IMR-90 (cell line): ENCODE measurements around the gene HSP90B1. TPM values are rescaled to one million over a fixed set of nuclear protein-coding genes. Genes with fewer than 3 reads are reported as not detected.

Experiments used
- ATAC-seq: fragments of 200-7000 bp; cut with Tn5 transposase; 2 replicates; pipeline ENCODE4 v1.9.1; 2020; ENCODE audit warnings: low read depth, mild to moderate bottlenecking, moderate library complexity
- BruUV-seq: library from RNA; stranded (reverse); fragments of 400-500 nt; replicated peaks from 2 replicates; lab custom pipeline; 2021; lab: Mats Ljungman, UMichigan
- CTCF ChIA-PET: fragments of 300-600 bp; formaldehyde crosslinking; extraction: SDS; loops from one replicate; lab custom pipeline; 2021; ENCODE audit warnings: antibody characterized with exemption; lab: Yijun Ruan, JAX
- POLR2A ChIA-PET: fragments of 300-600 bp; sonication (Branson Sonifier 250); formaldehyde crosslinking; loops from one replicate; lab custom pipeline; 2022; ENCODE audit warnings: antibody characterized with exemption; ENCODE audit not compliant: unreplicated experiment; lab: Charles Lee
- DNase-seq: peaks from one replicate; pipeline ENCODE4 v3.0.0; 2013
- H2AFZ ChIP-seq: replicated peaks from 2 replicates; pipeline ENCODE3; 2013; ENCODE audit warnings: low read length, mild to moderate bottlenecking; ENCODE audit not compliant: poor library complexity
- H2AK5ac ChIP-seq: 2 replicates; pipeline ENCODE4 v1.6.1; 2013; ENCODE audit warnings: low read depth, low read length, inconsistent platforms
- H2AK9ac ChIP-seq: replicated peaks from 2 replicates; pipeline ENCODE3; 2013; ENCODE audit warnings: mild to moderate bottlenecking, low read depth, low read length, moderate library complexity; ENCODE audit not compliant: poor library complexity
- H2BK120ac ChIP-seq: 2 replicates; pipeline ENCODE4 v1.6.1; 2013; ENCODE audit warnings: low read depth, low read length, inconsistent platforms
- H2BK15ac ChIP-seq: 3 replicates; pipeline ENCODE4 v1.6.1; 2013; ENCODE audit warnings: low read depth, low read length, inconsistent platforms
- H2BK20ac ChIP-seq: 2 replicates; pipeline ENCODE4 v1.6.1; 2013; ENCODE audit warnings: low read depth, mild to moderate bottlenecking, inconsistent platforms, low read length, moderate library complexity
- H2BK5ac ChIP-seq: 2 replicates; pipeline ENCODE4 v1.6.1; 2013; ENCODE audit warnings: mild to moderate bottlenecking, low read depth, low read length, inconsistent platforms; ENCODE audit not compliant: poor library complexity, severe bottlenecking
- H3K14ac ChIP-seq: replicated peaks from 2 replicates; pipeline ENCODE4 v1.6.1; 2013; ENCODE audit warnings: low read depth, low read length, inconsistent platforms
- H3K18ac ChIP-seq: 2 replicates; pipeline ENCODE4 v1.6.1; 2013; ENCODE audit warnings: low read depth, low read length, control low read depth
- H3K23ac ChIP-seq: 2 replicates; pipeline ENCODE4 v1.6.1; 2013; ENCODE audit warnings: low read depth, low read length, inconsistent platforms
- H3K27ac ChIP-seq: 2 replicates; pipeline ENCODE4 v1.5.1; 2013; ENCODE audit warnings: mild to moderate bottlenecking, control low read depth, low read length; ENCODE audit not compliant: insufficient read depth
- H3K27me3 ChIP-seq: 2 replicates; pipeline ENCODE4 v1.6.1; 2013; ENCODE audit warnings: low read length; ENCODE audit not compliant: control insufficient read depth, insufficient read depth
- H3K36me3 ChIP-seq: 2 replicates; pipeline ENCODE4 v1.6.1; 2013; ENCODE audit warnings: low read length, mixed read lengths; ENCODE audit not compliant: control insufficient read depth, insufficient read depth
- H3K4ac ChIP-seq: 2 replicates; pipeline ENCODE4 v1.6.1; 2013; ENCODE audit warnings: low read depth, low read length, inconsistent platforms
- H3K4me1 ChIP-seq: 2 replicates; pipeline ENCODE4 v1.6.1; 2013; ENCODE audit warnings: low read length, mixed read lengths; ENCODE audit not compliant: control insufficient read depth, insufficient read depth
- H3K4me2 ChIP-seq: 2 replicates; pipeline ENCODE4 v1.6.1; 2013; ENCODE audit warnings: low read depth, mild to moderate bottlenecking, control low read depth, low read length, moderate library complexity
- H3K4me3 ChIP-seq: 2 replicates; pipeline ENCODE4 v1.5.1; 2013; ENCODE audit warnings: low read depth, mild to moderate bottlenecking, control low read depth, low read length, moderate library complexity; ENCODE audit not compliant: insufficient read depth
- H3K56ac ChIP-seq: 2 replicates; pipeline ENCODE4 v1.6.1; 2013; ENCODE audit warnings: low read length, inconsistent platforms; ENCODE audit not compliant: insufficient read depth; ENCODE audit errors: extremely low read depth
- H3K79me1 ChIP-seq, 2 experiments: 2 replicates each; pipeline ENCODE4 v1.6.1; 2013; ENCODE audit warnings: low read length in 2 of 2, inconsistent platforms in 1 of 2, low read depth in 1 of 2
- H3K9ac ChIP-seq: 2 replicates; pipeline ENCODE4 v1.6.1; 2013; ENCODE audit warnings: low read depth, low read length, control low read depth
- H3K9me1 ChIP-seq: 2 replicates; pipeline ENCODE4 v1.6.1; 2013; ENCODE audit warnings: low read length, inconsistent platforms; ENCODE audit not compliant: insufficient read depth
- H3K9me3 ChIP-seq: 2 replicates; pipeline ENCODE4 v1.6.1; 2013; ENCODE audit warnings: low read length; ENCODE audit not compliant: control insufficient read depth, insufficient read depth
- H4K20me1 ChIP-seq: 2 replicates; pipeline ENCODE4 v1.6.1; 2013; ENCODE audit warnings: low read length, inconsistent platforms; ENCODE audit not compliant: insufficient read depth
- H4K5ac ChIP-seq: 2 replicates; pipeline ENCODE4 v1.6.1; 2013; ENCODE audit warnings: mild to moderate bottlenecking, low read depth, low read length, control low read depth
- H4K8ac ChIP-seq, 2 experiments: 2 replicates each; pipeline ENCODE4 v1.6.1; 2013; ENCODE audit warnings: low read depth in 2 of 2, low read length in 2 of 2, control low read depth in 1 of 2, inconsistent platforms in 1 of 2
- H4K91ac ChIP-seq: 2 replicates; pipeline ENCODE4 v1.6.1; 2013; ENCODE audit warnings: low read depth, low read length, inconsistent platforms; ENCODE audit not compliant: insufficient read depth
- BHLHE40 ChIP-seq: fragments of 150-350 bp; IDR thresholded peaks from 2 replicates; pipeline ENCODE4 v1.6.1; 2016; ENCODE audit warnings: mild to moderate bottlenecking, low read depth, low read length
- CEBPB ChIP-seq: IDR thresholded peaks from 2 replicates; pipeline ENCODE4 v1.6.1; 2012; ENCODE audit warnings: low read depth, low read length, improper control_type of control experiment
- CHD1 ChIP-seq: IDR thresholded peaks from 2 replicates; pipeline ENCODE4 v1.6.1; 2012; ENCODE audit warnings: low read depth, low read length, improper control_type of control experiment
- CTCF ChIP-seq: conservative IDR thresholded peaks from 2 replicates; pipeline ENCODE4 v1.5.1; 2012; ENCODE audit warnings: mild to moderate bottlenecking, low read depth, low read length, improper control_type of control experiment
- ELK1 ChIP-seq: fragments of 150-350 bp; IDR thresholded peaks from 2 replicates; pipeline ENCODE4 v1.6.1; 2016; ENCODE audit warnings: low read depth, mild to moderate bottlenecking, low read length, moderate library complexity, borderline replicate concordance
- MAFK ChIP-seq: IDR thresholded peaks from 2 replicates; pipeline ENCODE4 v1.6.1; 2012; ENCODE audit warnings: low read depth, low read length, improper control_type of control experiment
- MAZ ChIP-seq: IDR thresholded peaks from 2 replicates; pipeline ENCODE4 v1.6.1; 2012; ENCODE audit warnings: low read depth, mild to moderate bottlenecking, low read length, improper control_type of control experiment, moderate library complexity, borderline replicate concordance
- MXI1 ChIP-seq: IDR thresholded peaks from 2 replicates; pipeline ENCODE4 v1.6.1; 2012; ENCODE audit warnings: low read depth, mild to moderate bottlenecking, low read length, moderate library complexity, borderline replicate concordance
- NFE2L2 ChIP-seq: fragments of 150-350 bp; IDR thresholded peaks from 2 replicates; pipeline ENCODE4 v1.6.1; 2016; ENCODE audit warnings: low read depth, mild to moderate bottlenecking, low read length
- POLR2A ChIP-seq: IDR thresholded peaks from 2 replicates; pipeline ENCODE4 v1.6.1; 2012; ENCODE audit warnings: mild to moderate bottlenecking, low read depth, low read length
- RCOR1 ChIP-seq: IDR thresholded peaks from 2 replicates; pipeline ENCODE4 v1.6.1; 2012; ENCODE audit warnings: mild to moderate bottlenecking, low read length, improper control_type of control experiment; ENCODE audit not compliant: insufficient replicate concordance
- RFX5 ChIP-seq: IDR thresholded peaks from 2 replicates; pipeline ENCODE4 v1.8.0; 2012; ENCODE audit warnings: low read depth, mild to moderate bottlenecking, low read length, moderate library complexity
- SMC3 ChIP-seq: fragments of 150-350 bp; IDR thresholded peaks from 2 replicates; pipeline ENCODE4 v1.6.1; 2016; ENCODE audit warnings: low read depth, mild to moderate bottlenecking, antibody characterized with exemption, low read length, moderate library complexity
- USF2 ChIP-seq: fragments of 150-350 bp; IDR thresholded peaks from 2 replicates; pipeline ENCODE4 v1.6.1; 2017; ENCODE audit warnings: mild to moderate bottlenecking, antibody characterized with exemption, low read length, low read depth
- WGBS, 2 experiments: methylation state at CpG; one replicate each; pipeline versions ENCODE4 v1.1.5 to v1.1.7; 2013; ENCODE audit warnings: missing lambda C conversion rate in 2 of 2; ENCODE audit not compliant: insufficient read length in 1 of 2; ENCODE audit errors: extremely low coverage in 2 of 2; 5-methylcytosine and 5-hydroxymethylcytosine counted together
- dilution Hi-C: fragments of 300-500 bp; cut with HindIII; formaldehyde crosslinking; loops from one replicate; pipeline ENCODE4 v1.14.3; 2018; ENCODE audit warnings: low sequenced_read_pairs; ENCODE audit not compliant: unreplicated experiment
- in situ Hi-C: fragments of 300-500 bp; cut with MboI; formaldehyde crosslinking; loops from 3 replicates; pipeline ENCODE4 v1.14.3; 2019; ENCODE audit warnings: low sequenced_read_pairs, inconsistent platforms, mixed read lengths
- intact Hi-C: fragments of 100-400 bp; cut with micrococcal nuclease; formaldehyde crosslinking; loops from 2 replicates; pipeline ENCODE4 v1.10.0; 2022
- polyA plus RNA-seq, 3 experiments: library from polyadenylated mRNA; depleted of rRNA; stranded (reverse); fragments of >200 nt; gene quantifications; 2 replicates each; pipeline ENCODE4 v1.2.3, GENCODE V29; 2012; ENCODE audit warnings: low replicate concordance in 1 of 3
- total RNA-seq: library from RNA; depleted of rRNA; stranded (reverse); fragments of >200 nt; gene quantifications from 2 replicates; pipeline ENCODE4 v1.2.3, GENCODE V29; 2012

The HSP90B1 gene
- total and polyA plus RNA-seq, 2 of the 4 experiments (the other 2 are of a cell fraction) = 398 to 765 TPM

GRCh38 chr12:103960616-103961227, 30.5 kb downstream of the HSP90B1 start:
- Histone ChIP-seq H2AK9ac (no peak overlapping the region), H2BK15ac (no peak overlapping the region), H3K4ac (no peak overlapping the region), H3K4me1 (peaks cover 8% of the 10 kb centered on the region; the same call in 1 of the 2 replicates), H2BK20ac (no peak overlapping the region), H3K23ac (no peak overlapping the region), H3K27me3 (no peaks in the 10 kb centered on the region), H3K27ac (no peak overlapping the region), H4K5ac (no peak overlapping the region), H3K4me2 (no peak overlapping the region), H4K91ac (no peak overlapping the region), H3K9me1 (0 out of 2 replicates have a peak, but pooled peaks cover 4% of the 10 kb centered on the region), H3K18ac (no peak overlapping the region), H3K4me3 (no peak overlapping the region), H3K79me1 (peaks cover 17 to 50% of the 10 kb centered on the region in 2 experiments), H2AK5ac (no peak overlapping the region), H3K9ac (no peak overlapping the region), H3K9me3 (no peaks in the 10 kb centered on the region), H4K20me1 (no peaks in the 10 kb centered on the region), H2BK120ac (no peak overlapping the region), H4K8ac (no peak overlapping the region), H3K56ac (no peak overlapping the region), H2BK5ac (no peak overlapping the region), H3K36me3 (no peaks in the 10 kb centered on the region), H2AFZ (no peak overlapping the region), H3K14ac (no peak overlapping the region)
- ATAC-seq = no peak
- no CpG with 5 or more reads among the region's 7 CpGs for WGBS, 2 experiments
- ChIA-PET CTCF (interaction anchor here (0.6 kb wide), 2 partner anchors 148 to 171 kb away, joined by 3 to 4 read pairs; no protein-coding TSS in a partner anchor), POLR2A (interaction anchor here (0.6 kb wide), 1 partner anchor 153 kb away, joined by 3 read pairs; no protein-coding TSS in a partner anchor)
- TF ChIP-seq CEBPB (no peak), MXI1 (no peak), ELK1 (no peak), CHD1 (no peak), RCOR1 (no peak), MAZ (no peak), POLR2A (no peak), RFX5 (no peak), BHLHE40 (no peak), USF2 (no peak), SMC3 (no peak), NFE2L2 (no peak), CTCF (no peak), MAFK (no peak)
- BruUV-seq = no TSS peak
- in situ Hi-C loops (no loop called here), dilution Hi-C loops (no loop called here), intact Hi-C loops (loop anchor here (10.0 kb wide), 1 partner anchor 324 kb away; no protein-coding TSS in a partner anchor)
- DNase-seq = no peak
